ENCODE measurements around the gene ELMO1. TPM values are rescaled to one million over a fixed set of nuclear protein-coding genes. Genes with fewer than 3 reads are reported as not detected.

ELMO1 gene
- total RNA-seq, 1 donor: 508 TPM

DNA sequence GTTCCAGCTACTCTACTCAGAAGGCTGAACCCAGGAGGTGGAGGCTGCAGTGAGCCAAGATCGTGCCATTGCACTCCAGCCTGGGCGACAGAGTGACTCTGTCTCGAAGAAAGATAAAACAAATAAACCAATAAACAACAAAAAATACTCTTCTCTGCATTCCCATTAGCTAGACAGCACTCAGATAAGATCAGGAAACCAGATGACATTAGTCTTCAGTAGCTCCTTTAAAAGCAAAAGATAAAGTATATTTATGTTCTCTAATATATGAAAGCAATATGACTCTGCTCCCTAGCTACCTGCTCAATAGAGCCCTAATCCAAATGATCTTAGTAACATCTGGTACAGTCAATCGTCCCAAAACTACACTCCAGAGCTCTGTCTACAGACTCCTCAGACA is 212.9 kb downstream of the ELMO1 start:
- DNase-seq (ENCODE audit: low read depth in 2 of 3, low spot score in 2 of 3): no peak

DNA sequence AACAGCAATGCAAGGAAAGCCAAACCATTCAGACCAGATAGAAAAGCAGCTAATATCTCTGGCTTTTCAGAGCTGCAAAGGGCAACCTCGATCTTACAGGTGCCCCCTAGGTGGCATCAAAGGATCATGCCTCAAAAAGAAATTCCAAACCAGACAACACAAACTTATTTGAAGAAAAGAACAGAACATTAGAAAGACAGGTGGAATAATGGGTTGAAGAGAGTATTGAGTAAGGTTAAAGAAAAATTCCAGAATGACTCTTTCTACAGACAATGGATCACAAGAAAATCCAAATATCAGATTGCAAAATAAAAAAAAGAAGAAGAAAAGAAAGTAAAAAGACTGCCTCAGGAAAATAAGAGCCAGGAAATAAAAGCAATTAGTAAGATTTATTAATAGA is 213.7 kb downstream of the ELMO1 start:
- DNase-seq (ENCODE audit: low read depth in 2 of 3, low spot score in 2 of 3): peak in 2 of 3 donors; percentile 33 to 57

DNA sequence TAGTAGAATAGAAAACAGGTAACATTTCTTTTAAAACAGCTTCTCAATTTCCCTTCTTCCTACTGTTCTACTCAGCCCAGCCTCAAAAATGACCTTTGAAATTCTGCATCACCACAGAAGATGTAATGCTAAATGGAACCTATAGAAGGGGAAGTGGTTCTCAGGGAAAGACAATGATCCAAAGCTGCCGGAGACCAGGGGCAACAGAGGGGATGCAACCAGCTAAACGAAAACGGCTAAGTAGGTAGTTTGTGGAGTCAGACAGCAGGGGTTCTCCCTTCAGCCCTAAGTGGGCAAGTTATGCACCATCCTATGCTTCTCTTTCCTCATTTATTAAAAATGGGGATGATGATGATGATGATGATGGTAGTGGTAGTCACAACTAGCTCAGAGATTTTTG is 214.3 kb downstream of the ELMO1 start:
- DNase-seq (ENCODE audit: low read depth in 2 of 3, low spot score in 2 of 3): no peak

GRCh38 chr7:37231613-37232012 is 217.1 kb downstream of the ELMO1 start:
- DNase-seq (ENCODE audit: low read depth in 2 of 3, low spot score in 2 of 3): no peak

DNA sequence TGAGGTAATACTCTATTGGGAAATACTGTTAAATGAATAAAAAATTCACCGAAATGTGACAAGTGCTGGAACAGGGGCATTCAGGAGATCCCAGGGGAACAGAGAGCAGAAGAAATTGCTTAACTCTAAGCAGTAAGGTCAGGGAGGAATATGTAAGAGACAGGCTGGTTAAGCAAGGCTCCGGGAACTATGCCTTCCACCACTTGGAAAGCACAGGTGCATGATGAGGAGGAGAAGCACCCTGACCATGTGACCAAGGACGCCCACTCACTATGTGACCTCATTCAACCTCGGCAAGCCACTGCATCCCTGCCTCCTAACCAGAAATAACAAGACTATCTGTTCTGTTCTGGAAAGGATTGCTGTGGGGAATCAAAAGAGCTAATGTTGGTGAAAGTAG is 218.4 kb downstream of the ELMO1 start:
- no peak for DNase-seq (ENCODE audit: low read depth in 2 of 3, low spot score in 2 of 3)

DNA sequence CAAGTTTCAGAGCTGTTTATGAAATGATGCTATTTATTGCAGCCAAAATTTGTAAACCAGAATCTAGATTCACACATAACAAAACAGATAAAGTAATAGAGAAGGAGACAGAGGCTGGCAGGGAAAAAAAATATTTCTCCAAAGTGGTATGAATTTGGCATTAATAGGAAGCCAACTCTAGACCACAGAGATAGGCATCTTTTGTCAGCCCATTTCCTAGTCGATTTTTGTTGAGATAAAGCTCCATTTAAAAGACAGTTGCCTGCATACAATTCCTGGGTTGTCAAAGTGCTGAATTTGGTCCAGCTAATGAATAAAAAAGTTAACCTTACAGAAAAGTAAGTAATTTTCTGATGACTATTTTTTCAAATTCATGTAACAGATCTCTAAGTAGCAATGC is 219.3 kb downstream of the ELMO1 start:
- no peak for DNase-seq (ENCODE audit: low read depth in 2 of 3, low spot score in 2 of 3)

DNA sequence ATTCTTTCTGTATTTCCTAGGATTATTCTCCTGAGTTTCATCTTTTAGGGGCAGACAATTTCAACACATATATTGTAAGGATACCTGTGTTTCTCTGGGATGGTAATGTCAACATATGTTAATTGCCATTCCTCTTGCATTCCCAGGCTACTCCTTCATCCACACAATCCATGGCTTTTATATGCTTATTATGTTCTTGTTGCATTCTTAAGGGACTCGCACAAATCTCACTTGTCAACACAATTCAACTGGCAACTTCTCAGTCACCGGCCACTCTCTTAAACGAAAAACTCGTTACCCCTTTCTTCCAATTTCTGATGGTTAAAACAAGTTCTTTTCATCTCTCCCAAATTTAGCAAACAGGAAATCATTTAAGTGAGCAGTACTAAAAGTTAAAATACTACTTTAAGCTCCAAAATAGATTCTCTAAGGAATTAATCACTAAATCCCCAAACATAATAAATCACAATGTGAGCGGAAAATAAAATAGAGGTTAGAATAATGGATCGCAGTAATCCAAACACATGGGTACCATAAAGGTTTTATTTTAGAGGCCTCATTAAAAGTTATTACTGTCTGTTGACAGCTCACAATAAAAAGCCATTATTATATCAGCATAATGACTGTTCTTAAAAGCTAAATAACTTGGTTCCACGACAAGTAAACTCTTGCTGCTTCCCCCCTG is 223.2 kb downstream of the ELMO1 start:
- DNase-seq (ENCODE audit: low read depth in 2 of 3, low spot score in 2 of 3): no peak

GRCh38 chr7:37224746-37225145 is 223.9 kb downstream of the ELMO1 start:
- no peak for DNase-seq (ENCODE audit: low read depth in 2 of 3, low spot score in 2 of 3)

GRCh38 chr7:37220664-37221063 is 228.0 kb downstream of the ELMO1 start:
- no peak for DNase-seq (ENCODE audit: low read depth in 2 of 3, low spot score in 2 of 3)

GRCh38 chr7:37218956-37219355 is 229.7 kb downstream of the ELMO1 start:
- no peak for DNase-seq (ENCODE audit: low read depth in 2 of 3, low spot score in 2 of 3)

DNA sequence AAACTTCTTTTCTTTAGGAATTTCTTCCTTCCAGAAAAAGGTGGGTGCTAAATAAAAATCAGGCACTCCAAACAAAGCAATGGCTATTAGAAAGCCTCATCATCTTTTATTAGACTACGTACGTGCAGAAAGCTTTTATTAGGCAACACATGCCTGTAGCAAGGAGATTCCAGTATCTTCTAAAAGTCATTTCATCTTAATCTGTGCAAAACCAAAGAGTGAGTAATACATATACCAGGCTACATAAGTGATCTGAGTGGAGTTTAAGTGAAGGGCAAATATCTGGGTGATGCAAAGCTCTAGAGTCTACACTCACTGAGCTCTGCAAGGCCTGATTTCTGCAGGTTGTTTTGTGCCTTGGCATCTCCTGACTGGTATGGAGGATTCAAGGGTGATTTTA is 231.7 kb downstream of the ELMO1 start:
- no peak for DNase-seq (ENCODE audit: low read depth in 2 of 3, low spot score in 2 of 3)

- DNase-seq (ENCODE audit: low read depth in 2 of 3, low spot score in 2 of 3): peak in 1 of 3 donors; percentile 21
Measured at GRCh38 chr7:37216156-37216852, 232.4 kb downstream of the ELMO1 start.

DNA sequence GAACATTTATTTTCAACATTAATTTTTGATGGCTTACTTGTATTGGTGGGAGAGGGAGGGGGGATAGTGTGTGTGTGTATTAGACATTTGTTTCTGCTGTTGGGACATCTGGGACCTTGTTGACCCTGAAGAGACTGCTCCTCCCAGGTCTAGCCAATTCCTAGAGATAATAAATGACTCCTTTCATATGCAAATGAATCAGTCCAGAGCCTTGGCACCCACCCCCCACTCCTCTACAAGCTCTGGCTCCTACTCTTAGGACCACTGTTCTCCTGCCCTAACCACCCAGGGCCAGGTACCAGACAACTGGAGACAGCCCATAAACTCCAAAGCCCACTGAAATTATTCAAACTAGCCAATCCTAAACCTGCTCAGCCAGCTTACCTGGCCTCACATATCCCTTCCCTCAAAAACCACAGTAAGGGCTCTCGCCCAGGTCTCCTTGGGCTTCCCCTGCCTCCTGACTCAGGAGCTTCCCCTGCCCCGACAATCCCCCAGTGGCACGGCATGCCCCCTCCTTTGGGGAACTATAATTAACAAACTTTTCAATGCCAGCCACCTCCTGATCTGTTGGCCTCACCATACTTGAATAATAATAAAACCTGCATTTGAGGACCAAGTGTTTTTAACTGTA is 233.3 kb downstream of the ELMO1 start:
- DNase-seq (ENCODE audit: low read depth in 2 of 3, low spot score in 2 of 3): no peak

DNA sequence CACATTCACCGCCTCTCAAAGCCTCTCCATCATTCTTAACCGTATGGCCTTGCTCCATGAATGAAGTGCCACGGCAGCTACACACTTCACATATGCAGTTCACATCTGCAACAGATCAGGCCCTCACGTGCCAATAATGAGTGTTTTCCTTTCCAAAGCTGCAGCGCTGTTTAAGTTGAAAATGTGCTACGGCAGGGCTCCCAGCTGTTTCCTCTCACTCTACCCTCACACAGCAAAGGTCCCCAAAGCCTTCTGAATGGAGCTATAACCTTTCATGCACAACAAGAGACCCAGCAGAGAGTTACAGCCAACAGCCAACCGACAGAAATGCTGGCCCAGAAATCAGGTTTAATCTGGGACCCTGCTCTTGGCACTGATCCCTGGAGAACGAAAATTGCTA is 236.1 kb downstream of the ELMO1 start:
- DNase-seq (ENCODE audit: low read depth in 2 of 3, low spot score in 2 of 3): peak in 1 of 3 donors; percentile 69

DNA sequence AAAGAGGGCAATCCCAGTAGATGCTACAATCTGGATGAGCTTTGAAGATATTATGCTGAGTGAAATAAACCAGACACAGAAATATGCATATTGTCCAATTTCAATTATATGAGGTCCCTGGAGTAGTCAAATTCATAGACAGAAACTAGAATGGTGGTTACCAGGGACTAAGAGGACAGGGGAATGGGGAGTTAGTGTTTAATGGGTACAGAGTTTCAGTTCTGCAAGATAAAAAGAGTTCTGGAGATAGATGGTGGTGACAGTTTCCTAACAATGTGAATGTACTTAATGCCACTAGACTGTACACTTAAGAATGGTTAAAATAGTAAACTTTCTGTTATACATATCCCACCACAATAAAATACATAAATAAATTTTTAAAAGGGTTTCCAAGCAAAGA is 236.6 kb downstream of the ELMO1 start:
- DNase-seq (ENCODE audit: low read depth in 2 of 3, low spot score in 2 of 3): no peak

DNA sequence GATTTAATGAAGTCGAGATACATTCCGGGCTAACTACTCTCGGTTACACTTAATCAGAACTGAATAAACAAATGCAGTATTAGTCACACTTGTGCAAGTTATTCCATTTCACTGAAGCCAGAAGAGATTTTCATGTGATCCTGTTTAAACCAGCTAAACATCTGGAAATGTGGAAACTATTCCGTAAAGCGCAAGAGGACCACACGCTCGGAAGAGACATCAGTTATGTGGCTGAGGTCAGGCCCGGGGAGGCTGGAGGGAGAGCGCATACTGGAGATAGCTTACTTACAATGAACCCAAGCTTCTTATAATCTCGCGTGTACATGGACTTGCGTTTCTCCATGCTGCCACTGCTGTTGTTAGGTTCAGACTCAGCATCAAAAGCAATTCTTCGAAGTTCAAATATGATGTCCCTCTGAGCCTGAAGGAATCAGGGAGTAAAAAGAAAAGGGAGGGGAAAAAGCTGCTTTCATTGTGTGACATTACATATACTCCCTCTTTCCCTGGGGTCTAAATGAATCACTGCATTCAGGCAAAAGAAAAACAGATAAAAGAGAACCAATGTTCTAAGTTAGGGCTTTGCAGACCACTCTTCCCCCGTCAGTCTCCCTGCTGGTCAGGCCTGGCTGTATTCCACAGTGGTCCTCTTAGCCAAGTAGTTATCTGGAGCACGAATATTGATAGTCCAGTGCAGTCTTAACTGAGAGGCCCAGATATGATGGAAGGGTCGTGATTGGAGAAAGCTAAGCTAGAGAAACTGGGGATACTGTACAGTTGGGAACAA is 237.4 kb downstream of the ELMO1 start:
- DNase-seq (ENCODE audit: low read depth in 2 of 3, low spot score in 2 of 3): no peak

- DNase-seq (ENCODE audit: low read depth in 2 of 3, low spot score in 2 of 3): no peak
Measured at GRCh38 chr7:37209195-37209594, 239.5 kb downstream of the ELMO1 start.

GRCh38 chr7:37208528-37208927 is 240.1 kb downstream of the ELMO1 start:
- DNase-seq (ENCODE audit: low read depth in 2 of 3, low spot score in 2 of 3): peak in 2 of 3 donors; percentile 48 to 68

- no peak for DNase-seq (ENCODE audit: low read depth in 2 of 3, low spot score in 2 of 3)
Measured at GRCh38 chr7:37206192-37206591, 242.5 kb downstream of the ELMO1 start.

GRCh38 chr7:37205451-37205850 is 243.2 kb downstream of the ELMO1 start:
- DNase-seq (ENCODE audit: low read depth in 2 of 3, low spot score in 2 of 3): no peak

DNA sequence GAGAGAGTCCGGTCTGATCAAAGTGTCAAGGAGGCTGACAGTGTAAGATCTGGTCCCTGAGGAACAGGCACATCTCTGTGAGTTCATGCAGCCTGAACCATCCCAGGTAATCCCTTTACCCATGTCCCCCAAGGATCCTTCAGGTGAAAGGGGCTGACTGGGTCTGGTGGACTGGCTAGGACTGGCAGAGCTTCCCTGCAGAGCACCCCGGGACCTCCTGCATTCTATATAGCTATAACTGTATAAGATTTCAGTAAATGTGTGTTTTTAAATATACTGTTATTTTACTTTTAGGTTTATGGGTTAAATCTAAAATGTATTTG is 246.8 kb downstream of the ELMO1 start:
- no peak for DNase-seq (ENCODE audit: low read depth in 2 of 3, low spot score in 2 of 3)
